Ascending aorta (tissue), 2 donors: Measurements from ENCODE around the gene GLOD5. TPM values are rescaled to one million over a fixed set of nuclear protein-coding genes. Genes with fewer than 3 reads are reported as not detected.

Source experiments
- DNase-seq, 2 donors: peaks; one replicate each; pipeline ENCODE4 v3.0.0-alpha.2; 2019; ENCODE audit warnings: low spot score in 2 of 2
- H3K27ac ChIP-seq, 2 donors: fragments of 200-600 bp; sonication (generic); one replicate each; pipeline ENCODE4 v1.5.1; 2016 to 2017; ENCODE audit warnings: mild to moderate bottlenecking in 1 of 2
- H3K27me3 ChIP-seq: fragments of 200-600 bp; sonication (generic); one replicate; pipeline ENCODE4 v1.5.1; 2017
- H3K36me3 ChIP-seq, 2 donors: fragments of 200-600 bp; sonication (generic); one replicate each; pipeline ENCODE4 v1.5.1; 2016
- H3K4me1 ChIP-seq, 2 donors: fragments of 200-600 bp; sonication (generic); one replicate each; pipeline ENCODE4 v1.5.1; 2016 to 2017; ENCODE audit warnings: mild to moderate bottlenecking in 1 of 2
- H3K4me3 ChIP-seq, 2 donors: fragments of 200-600 bp; sonication (generic); one replicate each; pipeline ENCODE4 v1.5.1; 2016 to 2017; ENCODE audit warnings: mild to moderate bottlenecking in 1 of 2
- H3K9me3 ChIP-seq, 2 donors: fragments of 200-600 bp; sonication (generic); one replicate each; pipeline ENCODE4 v1.5.1; 2016
- intact Hi-C: fragments of 100-400 bp; cut with DNase I; formaldehyde crosslinking; loops from one replicate; pipeline ENCODE4 v1.15.1; 2023
- total RNA-seq: library from RNA; depleted of rRNA; stranded (reverse); fragments of >200 nt; gene quantifications from one replicate; pipeline ENCODE4 v1.1.0, GENCODE V29; 2016
- TF ChIP-seq, protein P1 (sequence below), 3 experiments: fragments of 200-600 bp in 2 of 3; fragments of 450-650 bp in 1 of 3; sonication (generic) in 2 of 3; IDR thresholded peaks; one replicate each; pipeline ENCODE4 v1.5.1; 2016 to 2019; ENCODE audit warnings: antibody characterized with exemption in 3 of 3, mild to moderate bottlenecking in 1 of 3, moderate library complexity in 1 of 3

Gene GLOD5
- total RNA-seq, 1 donor from 2014 or later, result not detected

DNA sequence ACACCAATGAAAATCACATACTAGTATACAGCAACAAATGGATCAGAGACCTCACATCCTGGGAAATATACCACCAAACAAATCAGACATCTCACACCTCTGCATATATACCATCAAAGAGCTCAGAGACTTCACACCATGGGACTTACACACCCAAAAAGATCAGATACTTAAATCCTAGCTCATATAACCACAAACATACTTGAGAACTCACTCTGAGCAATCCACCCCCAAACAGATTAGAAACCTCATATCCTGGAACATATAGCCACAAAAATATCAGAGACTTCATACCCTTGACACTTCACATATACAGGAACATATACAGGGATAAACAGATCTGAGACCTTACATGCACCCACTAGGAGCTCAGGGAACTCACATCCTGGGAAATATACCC lies 32.9 kb upstream of the GLOD5 start:
- Histone ChIP-seq H3K27me3 (no peaks in the 10 kb centered on the region), H3K27ac (no peak overlapping the region), H3K4me1 (no peaks in the 10 kb centered on the region), H3K9me3 (no peaks in the 10 kb centered on the region), H3K4me3 (no peak overlapping the region), H3K36me3 (no peaks in the 10 kb centered on the region)
- intact Hi-C loops, result no loop called here
- TF ChIP-seq, protein P1, sequence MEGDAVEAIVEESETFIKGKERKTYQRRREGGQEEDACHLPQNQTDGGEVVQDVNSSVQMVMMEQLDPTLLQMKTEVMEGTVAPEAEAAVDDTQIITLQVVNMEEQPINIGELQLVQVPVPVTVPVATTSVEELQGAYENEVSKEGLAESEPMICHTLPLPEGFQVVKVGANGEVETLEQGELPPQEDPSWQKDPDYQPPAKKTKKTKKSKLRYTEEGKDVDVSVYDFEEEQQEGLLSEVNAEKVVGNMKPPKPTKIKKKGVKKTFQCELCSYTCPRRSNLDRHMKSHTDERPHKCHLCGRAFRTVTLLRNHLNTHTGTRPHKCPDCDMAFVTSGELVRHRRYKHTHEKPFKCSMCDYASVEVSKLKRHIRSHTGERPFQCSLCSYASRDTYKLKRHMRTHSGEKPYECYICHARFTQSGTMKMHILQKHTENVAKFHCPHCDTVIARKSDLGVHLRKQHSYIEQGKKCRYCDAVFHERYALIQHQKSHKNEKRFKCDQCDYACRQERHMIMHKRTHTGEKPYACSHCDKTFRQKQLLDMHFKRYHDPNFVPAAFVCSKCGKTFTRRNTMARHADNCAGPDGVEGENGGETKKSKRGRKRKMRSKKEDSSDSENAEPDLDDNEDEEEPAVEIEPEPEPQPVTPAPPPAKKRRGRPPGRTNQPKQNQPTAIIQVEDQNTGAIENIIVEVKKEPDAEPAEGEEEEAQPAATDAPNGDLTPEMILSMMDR (IDR thresholded peaks at IDR 0.05), result no peak
- no peak for DNase-seq

DNA sequence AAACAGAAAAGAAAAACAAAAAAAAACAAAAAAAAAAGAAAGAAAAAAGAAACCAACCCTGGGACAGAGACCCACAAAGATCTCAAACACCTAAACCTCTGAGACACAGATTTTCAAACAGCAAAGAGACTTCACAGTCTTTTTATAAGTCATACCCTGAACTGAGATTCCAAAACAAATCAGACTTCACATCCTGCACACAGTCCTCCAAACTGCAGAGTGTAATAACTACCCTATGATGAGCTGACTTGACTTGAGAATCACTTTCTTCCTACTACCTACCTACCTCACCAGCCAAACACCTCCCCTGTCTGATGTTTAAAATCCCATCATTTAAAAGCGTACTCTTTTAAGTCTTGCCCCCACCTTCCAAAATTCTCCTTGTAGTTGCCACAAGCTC lies 25.2 kb upstream of the GLOD5 start:
- no peaks in the 10 kb centered on the region for H3K27me3 ChIP-seq
- no peak overlapping the region for H3K4me3 ChIP-seq
- no peak for DNase-seq
- no peaks in the 10 kb centered on the region for H3K9me3 ChIP-seq
- TF ChIP-seq, protein P1 (IDR thresholded peaks at IDR 0.05), result no peak
- no peaks in the 10 kb centered on the region for H3K36me3 ChIP-seq
- no peaks in the 10 kb centered on the region for H3K4me1 ChIP-seq
- H3K27ac ChIP-seq, result no peak overlapping the region
- intact Hi-C loops, result loop anchor here (2.0 kb wide), 1 partner anchor 160 kb away; the partner anchor contains the start of genes PQBP1 and TIMM17B

DNA sequence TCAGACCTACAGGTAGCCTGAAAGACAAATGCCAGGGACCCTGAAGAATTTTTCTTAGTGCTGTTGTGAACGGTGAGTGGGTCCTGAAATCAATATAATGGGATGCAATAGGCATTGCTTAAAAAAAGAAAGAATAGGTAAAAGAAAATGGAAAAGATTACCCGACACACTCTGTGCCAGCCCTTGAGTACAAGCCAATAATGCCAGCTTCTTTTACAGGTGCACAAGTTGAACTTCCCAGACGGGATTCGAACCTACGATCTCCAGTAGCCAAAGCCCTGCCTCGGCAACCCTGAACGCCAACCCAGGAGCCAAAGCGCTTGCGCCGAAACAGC lies 24.7 kb upstream of the GLOD5 start:
- intact Hi-C loops, result loop anchor here (1.0 to 2.0 kb wide), 3 partner anchors 41 to 160 kb away; partner anchors contain the start of genes PQBP1, SUV39H1 and TIMM17B
- no peaks in the 10 kb centered on the region for H3K27me3 ChIP-seq
- H3K4me3 ChIP-seq, result peak overlapping the region; percentile 12 to 56
- TF ChIP-seq, protein P1 (IDR thresholded peaks at IDR 0.05), result no peak
- H3K36me3 ChIP-seq, result no peaks in the 10 kb centered on the region
- H3K4me1 ChIP-seq, result no peaks in the 10 kb centered on the region
- no peaks in the 10 kb centered on the region for H3K9me3 ChIP-seq
- no peak for DNase-seq
- H3K27ac ChIP-seq, result no peak overlapping the region

DNA sequence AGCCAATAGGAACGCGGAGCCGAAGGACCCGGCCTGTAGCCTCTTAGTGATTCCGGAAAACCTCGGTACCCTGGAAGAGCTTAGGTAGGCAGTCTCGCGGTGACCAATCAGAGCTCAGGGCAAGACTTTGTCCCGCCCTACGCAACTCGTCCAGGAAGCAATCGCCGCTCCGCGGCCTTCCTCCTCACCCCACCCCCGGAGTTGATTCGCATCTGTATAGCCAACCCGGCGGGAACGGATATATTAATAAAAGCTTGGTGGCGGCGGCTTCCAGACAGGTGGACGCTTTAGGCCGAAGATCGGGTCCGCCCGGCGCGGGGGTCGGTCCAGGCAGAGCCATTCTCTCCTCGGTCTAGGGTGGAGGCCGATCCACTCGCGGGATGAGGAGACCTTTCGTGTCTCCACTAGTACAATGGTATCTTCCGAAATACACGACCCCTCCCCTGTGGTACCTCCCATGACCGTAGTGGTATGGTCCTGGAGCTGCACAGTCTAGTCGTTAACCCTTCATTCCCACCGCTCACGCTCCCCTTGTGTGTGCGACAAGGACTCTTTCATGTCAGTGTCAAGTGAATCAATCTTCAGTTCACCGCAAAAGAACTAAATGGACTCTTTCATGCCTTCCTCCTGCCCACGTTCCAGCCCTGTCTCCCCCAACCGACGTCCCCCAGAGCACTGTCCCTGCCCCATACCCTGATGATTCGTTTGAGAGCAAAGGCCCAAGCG lies 24.2 kb upstream of the GLOD5 start:
- Histone ChIP-seq H3K9me3 (no peaks in the 10 kb centered on the region), H3K27me3 (no peaks in the 10 kb centered on the region), H3K27ac (peak overlapping the region; percentile 84 to 85), H3K4me3 (peak overlapping the region; percentile 56 to 67), H3K4me1 (no peaks in the 10 kb centered on the region), H3K36me3 (no peaks in the 10 kb centered on the region)
- peak; percentile 67 to 94 for DNase-seq
- intact Hi-C loops, result loop anchor here (1.0 to 2.0 kb wide), 3 partner anchors 41 to 159 kb away; partner anchors contain the start of genes PQBP1, SUV39H1 and TIMM17B
- TF ChIP-seq, protein P1 (IDR thresholded peaks at IDR 0.05), result no peak

DNA sequence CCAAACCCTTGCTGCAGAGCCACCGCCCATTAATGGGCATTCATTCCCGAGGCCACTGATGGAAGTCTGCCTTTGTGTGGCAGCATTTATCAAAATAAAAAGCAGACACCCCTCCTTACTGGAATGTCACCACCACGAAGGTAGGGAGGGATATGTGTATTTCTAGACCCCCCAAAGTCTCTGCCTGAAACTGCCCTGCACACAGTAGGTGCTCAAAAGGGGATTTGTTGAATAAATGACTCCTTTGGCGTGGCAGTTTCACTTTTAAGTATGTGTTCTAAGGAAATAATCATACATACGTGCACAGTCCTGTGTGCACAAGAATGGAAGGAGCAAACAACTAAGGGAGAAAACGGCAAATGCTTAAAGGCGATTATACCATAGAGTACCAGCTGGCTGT lies 23.6 kb upstream of the GLOD5 start:
- peak overlapping the region; percentile 56 to 67 for H3K4me3 ChIP-seq
- no peaks in the 10 kb centered on the region for H3K4me1 ChIP-seq
- intact Hi-C loops, result loop anchor here (1.0 to 2.0 kb wide), 3 partner anchors 42 to 159 kb away; partner anchors contain the start of genes PQBP1, SUV39H1 and TIMM17B
- H3K36me3 ChIP-seq, result no peaks in the 10 kb centered on the region
- H3K27me3 ChIP-seq, result no peaks in the 10 kb centered on the region
- TF ChIP-seq, protein P1 (IDR thresholded peaks at IDR 0.05), result no peak
- H3K9me3 ChIP-seq, result no peaks in the 10 kb centered on the region
- no peak for DNase-seq
- peak overlapping the region; percentile 84 to 85 for H3K27ac ChIP-seq
